Mesenchymal stem cell (in vitro differentiated cells and primary cell): ENCODE measurements around the gene SUPT3H.

ENCODE experiments used
- DNase-seq: peaks from one replicate; pipeline ENCODE4 v3.0.0-alpha.2; 2013
- H2AFZ ChIP-seq: one replicate; pipeline ENCODE4 v1.6.1; 2013; ENCODE audit warnings: low read depth, mild to moderate bottlenecking, control low read depth, inconsistent platforms, low read length, moderate library complexity
- H2AK5ac ChIP-seq: 2 replicates; pipeline ENCODE4 v1.6.1; 2013; ENCODE audit warnings: low read length, moderate library complexity, mild to moderate bottlenecking, inconsistent platforms; ENCODE audit not compliant: severe bottlenecking
- H2BK120ac ChIP-seq: one replicate; pipeline ENCODE4 v1.6.1; 2013; ENCODE audit warnings: low read depth, mild to moderate bottlenecking, inconsistent platforms, low read length, moderate library complexity
- H2BK12ac ChIP-seq, 2 experiments: one replicate each; pipeline ENCODE4 v1.6.1; 2013; ENCODE audit warnings: inconsistent platforms in 2 of 2, low read length in 2 of 2, mild to moderate bottlenecking in 2 of 2, moderate library complexity in 2 of 2, control low read depth in 1 of 2
- H2BK15ac ChIP-seq: one replicate; pipeline ENCODE4 v1.6.1; 2013; ENCODE audit warnings: mild to moderate bottlenecking, low read depth, inconsistent platforms; ENCODE audit not compliant: poor library complexity, severe bottlenecking
- H2BK5ac ChIP-seq: 2 replicates; pipeline ENCODE4 v1.6.1; 2013; ENCODE audit warnings: low read depth, mild to moderate bottlenecking, low read length, control low read depth, inconsistent platforms; ENCODE audit not compliant: poor library complexity, severe bottlenecking
- H3K14ac ChIP-seq, 2 experiments: one replicate each; pipeline ENCODE4 v1.6.1; 2013; ENCODE audit warnings: inconsistent platforms in 2 of 2, low read length in 2 of 2, control low read depth in 1 of 2, mild to moderate bottlenecking in 1 of 2, moderate library complexity in 1 of 2
- H3K18ac ChIP-seq, 2 experiments: one replicate each; pipeline ENCODE4 v1.6.1; 2013; ENCODE audit warnings: inconsistent platforms in 2 of 2, low read length in 2 of 2, control low read depth in 1 of 2, low read depth in 1 of 2, mild to moderate bottlenecking in 1 of 2
- H3K23ac ChIP-seq, 2 experiments: one replicate each; pipeline ENCODE4 v1.6.1; 2013; ENCODE audit warnings: inconsistent platforms in 2 of 2, low read length in 2 of 2, mild to moderate bottlenecking in 2 of 2, moderate library complexity in 2 of 2, control low read depth in 1 of 2
- H3K27ac ChIP-seq: 2 replicates; pipeline ENCODE4 v1.5.1; 2013; ENCODE audit warnings: mild to moderate bottlenecking, moderate library complexity, low read length, control low read depth, inconsistent platforms; ENCODE audit not compliant: poor library complexity, severe bottlenecking
- H3K27me3 ChIP-seq, 2 experiments: 2 replicates each; pipeline versions ENCODE4 v1.6.1 to v1.7.0; 2013; ENCODE audit warnings: low read length in 2 of 2, mild to moderate bottlenecking in 2 of 2, moderate library complexity in 2 of 2, control low read depth in 1 of 2, inconsistent platforms in 1 of 2; ENCODE audit not compliant: control insufficient read depth in 1 of 2, insufficient read depth in 1 of 2
- H3K36me3 ChIP-seq, 2 experiments: 2 replicates each; pipeline versions ENCODE4 v1.6.1 to v1.7.0; 2013; ENCODE audit warnings: low read length in 2 of 2, control low read depth in 1 of 2, inconsistent platforms in 1 of 2, low read depth in 1 of 2, mild to moderate bottlenecking in 1 of 2; ENCODE audit not compliant: insufficient read depth in 2 of 2, control insufficient read depth in 1 of 2
- H3K4ac ChIP-seq, 2 experiments: one replicate each; pipeline ENCODE4 v1.6.1; 2013; ENCODE audit warnings: inconsistent platforms in 2 of 2, low read length in 2 of 2, mild to moderate bottlenecking in 2 of 2, moderate library complexity in 2 of 2, control low read depth in 1 of 2, low read depth in 1 of 2
- H3K4me1 ChIP-seq: 2 replicates; pipeline ENCODE4 v1.6.1; 2013; ENCODE audit warnings: low read depth, low read length, control low read depth; ENCODE audit not compliant: control insufficient read depth, insufficient read depth
- H3K4me2 ChIP-seq: 2 replicates; pipeline ENCODE4 v1.6.1; 2013; ENCODE audit warnings: low read length, mild to moderate bottlenecking, inconsistent platforms; ENCODE audit not compliant: poor library complexity, severe bottlenecking
- H3K4me3 ChIP-seq, 2 experiments: 2 replicates each; pipeline versions ENCODE4 v1.5.1 to v1.7.0; 2013; ENCODE audit warnings: low read length in 2 of 2, mild to moderate bottlenecking in 2 of 2, control low read depth in 1 of 2, low read depth in 1 of 2; ENCODE audit not compliant: insufficient read depth in 1 of 2
- H3K79me1 ChIP-seq: replicated peaks from 2 replicates; pipeline ENCODE4 v1.6.1; 2013; ENCODE audit warnings: mild to moderate bottlenecking, control low read depth, low read length, inconsistent platforms; ENCODE audit not compliant: poor library complexity, severe bottlenecking
- H3K9ac ChIP-seq: 2 replicates; pipeline ENCODE4 v1.7.0; 2013; ENCODE audit warnings: mild to moderate bottlenecking, low read length, moderate library complexity
- H3K9me3 ChIP-seq: 2 replicates; pipeline ENCODE4 v1.7.0; 2013; ENCODE audit warnings: mild to moderate bottlenecking, low read length; ENCODE audit not compliant: control insufficient read depth
- H4K8ac ChIP-seq: one replicate; pipeline ENCODE4 v1.6.1; 2013; ENCODE audit warnings: inconsistent platforms, mild to moderate bottlenecking, low read length, moderate library complexity
- H4K91ac ChIP-seq: one replicate; pipeline ENCODE4 v1.6.1; 2013; ENCODE audit warnings: mild to moderate bottlenecking, low read length, inconsistent platforms
- WGBS: methylation state at CpG from one replicate; pipeline ENCODE4 v1.1.7; 2013; ENCODE audit warnings: mixed read lengths; 5-methylcytosine and 5-hydroxymethylcytosine counted together

The SUPT3H gene

GRCh38 chr6:44826025-44826676, 551.6 kb downstream of the SUPT3H start:
- Histone ChIP-seq H3K79me1 (no peaks in the 10 kb centered on the region), H2BK15ac (no peak overlapping the region), H3K23ac (no peak overlapping the region), H3K4ac (no peak overlapping the region), H3K4me1 (no peaks in the 10 kb centered on the region), H3K14ac (no peak overlapping the region), H3K18ac (no peak overlapping the region), H2AFZ (no peak overlapping the region), H2AK5ac (no peak overlapping the region), H4K8ac (no peak overlapping the region), H3K4me3 (no peak overlapping the region), H3K36me3 (no peaks in the 10 kb centered on the region), H3K27me3 (no peaks in the 10 kb centered on the region), H3K9ac (no peak overlapping the region), H2BK12ac (no peak overlapping the region), H3K9me3 (no peaks in the 10 kb centered on the region), H4K91ac (no peak overlapping the region), H3K4me2 (no peak overlapping the region), H3K27ac (no peak overlapping the region), H2BK5ac (no peak overlapping the region), H2BK120ac (no peak overlapping the region)
- no peak for DNase-seq
- WGBS, result 92% methylated on average over 5 of the region's 6 CpGs

- H3K9ac ChIP-seq, result no peak overlapping the region
- H3K4me3 ChIP-seq, result no peak overlapping the region
- no peak overlapping the region for H3K14ac ChIP-seq
- WGBS, result 80% methylated on average over 1 of the region's 2 CpGs
- H4K91ac ChIP-seq, result no peak overlapping the region
- no peaks in the 10 kb centered on the region for H3K9me3 ChIP-seq
- H3K27ac ChIP-seq, result no peak overlapping the region
- no peak overlapping the region for H2AFZ ChIP-seq
- H3K27me3 ChIP-seq, result no peaks in the 10 kb centered on the region
- H2BK15ac ChIP-seq, result no peak overlapping the region
- H2AK5ac ChIP-seq, result no peak overlapping the region
- H3K4ac ChIP-seq, result no peak overlapping the region
- H3K4me2 ChIP-seq, result no peak overlapping the region
- no peak overlapping the region for H2BK5ac ChIP-seq
- H3K4me1 ChIP-seq, result no peaks in the 10 kb centered on the region
- no peak overlapping the region for H3K23ac ChIP-seq
- no peaks in the 10 kb centered on the region for H3K36me3 ChIP-seq
- H2BK120ac ChIP-seq, result no peak overlapping the region
- H3K18ac ChIP-seq, result no peak overlapping the region
- H3K79me1 ChIP-seq, result no peaks in the 10 kb centered on the region
- H4K8ac ChIP-seq, result no peak overlapping the region
- H2BK12ac ChIP-seq, result no peak overlapping the region
- DNase-seq, result no peak
Measured at GRCh38 chr6:44825273-44825672, 552.5 kb downstream of the SUPT3H start.

GRCh38 chr6:44824567-44824966, 553.2 kb downstream of the SUPT3H start:
- H3K36me3 ChIP-seq, result no peaks in the 10 kb centered on the region
- no peak for DNase-seq
- H4K91ac ChIP-seq, result no peak overlapping the region
- H3K18ac ChIP-seq, result no peak overlapping the region
- no peak overlapping the region for H3K27ac ChIP-seq
- H3K4me3 ChIP-seq, result no peak overlapping the region
- H2AK5ac ChIP-seq, result no peak overlapping the region
- H2AFZ ChIP-seq, result no peak overlapping the region
- no peak overlapping the region for H2BK15ac ChIP-seq
- no peak overlapping the region for H3K9ac ChIP-seq
- H3K4me2 ChIP-seq, result no peak overlapping the region
- no peak overlapping the region for H3K4ac ChIP-seq
- no peak overlapping the region for H2BK12ac ChIP-seq
- H3K4me1 ChIP-seq, result no peaks in the 10 kb centered on the region
- no peak overlapping the region for H4K8ac ChIP-seq
- H3K79me1 ChIP-seq, result no peaks in the 10 kb centered on the region
- no peaks in the 10 kb centered on the region for H3K27me3 ChIP-seq
- H3K23ac ChIP-seq, result no peak overlapping the region
- H3K14ac ChIP-seq, result no peak overlapping the region
- no peaks in the 10 kb centered on the region for H3K9me3 ChIP-seq
- no peak overlapping the region for H2BK120ac ChIP-seq
- H2BK5ac ChIP-seq, result no peak overlapping the region

GRCh38 chr6:44820759-44821158, 557.0 kb downstream of the SUPT3H start:
- H2AFZ ChIP-seq, result no peak overlapping the region
- no peak overlapping the region for H3K4ac ChIP-seq
- no peak overlapping the region for H3K27ac ChIP-seq
- H3K79me1 ChIP-seq, result no peaks in the 10 kb centered on the region
- H4K91ac ChIP-seq, result no peak overlapping the region
- no peak overlapping the region for H3K9ac ChIP-seq
- H3K4me2 ChIP-seq, result no peak overlapping the region
- no peak overlapping the region for H2AK5ac ChIP-seq
- no peak for DNase-seq
- H3K4me3 ChIP-seq, result no peak overlapping the region
- H2BK15ac ChIP-seq, result no peak overlapping the region
- no peaks in the 10 kb centered on the region for H3K36me3 ChIP-seq
- H2BK120ac ChIP-seq, result no peak overlapping the region
- WGBS, result 78% methylated on average over 3 of the region's 3 CpGs
- H4K8ac ChIP-seq, result no peak overlapping the region
- H3K23ac ChIP-seq, result no peak overlapping the region
- no peaks in the 10 kb centered on the region for H3K4me1 ChIP-seq
- no peak overlapping the region for H3K18ac ChIP-seq
- H2BK5ac ChIP-seq, result no peak overlapping the region
- no peak overlapping the region for H2BK12ac ChIP-seq
- no peaks in the 10 kb centered on the region for H3K9me3 ChIP-seq
- H3K27me3 ChIP-seq, result no peaks in the 10 kb centered on the region
- H3K14ac ChIP-seq, result no peak overlapping the region
